ENCODE data around the gene DFFB. TPM values are rescaled to one million over a fixed set of nuclear protein-coding genes. Genes with fewer than 3 reads are reported as not detected.

DFFB gene
- total RNA-seq, 4 donors from 2014 or later = 0.82 to 8.7 (median 4.8) TPM

DNA sequence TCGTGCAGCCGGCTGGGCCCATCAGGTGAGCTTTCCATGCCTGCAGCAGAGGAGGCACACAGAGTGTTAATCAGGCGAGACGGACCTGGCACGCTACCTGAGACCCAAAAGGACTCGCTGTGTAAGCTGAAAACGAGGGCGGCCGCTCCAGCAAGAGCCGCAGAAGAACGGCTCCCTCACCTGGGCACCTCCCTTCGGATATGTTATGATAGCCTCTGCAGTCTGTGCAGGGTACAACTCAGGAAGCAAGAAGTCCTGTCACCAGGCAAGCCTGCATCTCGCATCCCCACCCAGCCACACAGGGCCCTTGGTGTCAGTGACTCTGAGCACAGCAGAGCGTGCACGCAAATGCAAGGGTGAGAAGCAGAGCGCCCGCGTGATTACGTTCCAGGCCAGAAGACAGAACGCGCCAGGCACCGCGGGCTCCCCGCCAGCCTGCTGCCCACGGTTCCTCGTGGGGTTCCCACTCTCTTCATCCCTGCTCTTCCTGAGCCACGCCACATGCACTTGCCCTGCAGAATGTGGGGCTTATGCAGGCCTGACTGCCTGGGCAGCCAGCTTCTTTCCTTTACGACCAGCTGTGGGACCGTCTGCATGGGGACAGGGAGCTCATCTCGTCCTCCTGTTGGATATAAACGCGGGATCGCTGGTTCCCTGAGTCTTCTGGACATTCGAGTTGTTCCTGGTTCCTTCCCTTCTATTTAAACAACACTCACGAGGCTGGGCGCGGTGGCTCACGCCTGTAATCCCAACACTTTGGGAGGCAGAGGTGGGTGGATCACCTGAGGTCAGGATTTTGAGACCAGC lies 40.7 kb upstream of the DFFB start:
- TF ChIP-seq, protein P1, sequence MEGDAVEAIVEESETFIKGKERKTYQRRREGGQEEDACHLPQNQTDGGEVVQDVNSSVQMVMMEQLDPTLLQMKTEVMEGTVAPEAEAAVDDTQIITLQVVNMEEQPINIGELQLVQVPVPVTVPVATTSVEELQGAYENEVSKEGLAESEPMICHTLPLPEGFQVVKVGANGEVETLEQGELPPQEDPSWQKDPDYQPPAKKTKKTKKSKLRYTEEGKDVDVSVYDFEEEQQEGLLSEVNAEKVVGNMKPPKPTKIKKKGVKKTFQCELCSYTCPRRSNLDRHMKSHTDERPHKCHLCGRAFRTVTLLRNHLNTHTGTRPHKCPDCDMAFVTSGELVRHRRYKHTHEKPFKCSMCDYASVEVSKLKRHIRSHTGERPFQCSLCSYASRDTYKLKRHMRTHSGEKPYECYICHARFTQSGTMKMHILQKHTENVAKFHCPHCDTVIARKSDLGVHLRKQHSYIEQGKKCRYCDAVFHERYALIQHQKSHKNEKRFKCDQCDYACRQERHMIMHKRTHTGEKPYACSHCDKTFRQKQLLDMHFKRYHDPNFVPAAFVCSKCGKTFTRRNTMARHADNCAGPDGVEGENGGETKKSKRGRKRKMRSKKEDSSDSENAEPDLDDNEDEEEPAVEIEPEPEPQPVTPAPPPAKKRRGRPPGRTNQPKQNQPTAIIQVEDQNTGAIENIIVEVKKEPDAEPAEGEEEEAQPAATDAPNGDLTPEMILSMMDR (IDR thresholded peaks at IDR 0.05; ENCODE audit: low read depth) = no peak

DNA sequence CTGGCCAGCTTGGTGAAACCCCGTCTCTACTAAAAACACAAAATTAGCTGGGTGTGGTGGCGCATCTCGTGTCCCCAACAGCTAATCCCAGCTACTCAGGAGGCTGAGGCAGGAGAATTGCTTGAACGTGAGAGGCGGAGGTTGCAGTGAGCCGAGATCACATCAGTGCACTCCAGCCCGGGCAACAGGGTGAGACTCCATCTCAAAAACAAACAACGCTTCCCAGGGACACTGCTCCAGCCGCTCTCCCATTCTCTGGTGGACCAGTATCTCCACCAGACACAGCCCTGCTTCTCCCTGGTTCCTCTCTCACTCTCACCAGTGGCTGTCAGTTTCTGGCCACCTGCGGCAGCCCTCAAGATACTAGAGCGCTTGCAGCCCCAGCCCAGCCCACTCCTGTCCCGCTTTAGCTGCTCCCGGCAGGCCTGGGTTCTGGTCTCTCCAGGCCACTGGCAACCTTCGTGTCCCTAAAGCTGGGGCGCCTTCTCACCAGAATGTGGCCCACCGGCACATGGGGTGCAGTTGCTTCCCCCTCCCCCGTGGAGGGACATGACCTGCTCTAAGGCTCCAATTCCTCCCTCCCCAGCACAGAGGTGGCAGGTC lies 40.0 kb upstream of the DFFB start:
- TF ChIP-seq, protein P1 (IDR thresholded peaks at IDR 0.05; ENCODE audit: low read depth) = no peak

DNA sequence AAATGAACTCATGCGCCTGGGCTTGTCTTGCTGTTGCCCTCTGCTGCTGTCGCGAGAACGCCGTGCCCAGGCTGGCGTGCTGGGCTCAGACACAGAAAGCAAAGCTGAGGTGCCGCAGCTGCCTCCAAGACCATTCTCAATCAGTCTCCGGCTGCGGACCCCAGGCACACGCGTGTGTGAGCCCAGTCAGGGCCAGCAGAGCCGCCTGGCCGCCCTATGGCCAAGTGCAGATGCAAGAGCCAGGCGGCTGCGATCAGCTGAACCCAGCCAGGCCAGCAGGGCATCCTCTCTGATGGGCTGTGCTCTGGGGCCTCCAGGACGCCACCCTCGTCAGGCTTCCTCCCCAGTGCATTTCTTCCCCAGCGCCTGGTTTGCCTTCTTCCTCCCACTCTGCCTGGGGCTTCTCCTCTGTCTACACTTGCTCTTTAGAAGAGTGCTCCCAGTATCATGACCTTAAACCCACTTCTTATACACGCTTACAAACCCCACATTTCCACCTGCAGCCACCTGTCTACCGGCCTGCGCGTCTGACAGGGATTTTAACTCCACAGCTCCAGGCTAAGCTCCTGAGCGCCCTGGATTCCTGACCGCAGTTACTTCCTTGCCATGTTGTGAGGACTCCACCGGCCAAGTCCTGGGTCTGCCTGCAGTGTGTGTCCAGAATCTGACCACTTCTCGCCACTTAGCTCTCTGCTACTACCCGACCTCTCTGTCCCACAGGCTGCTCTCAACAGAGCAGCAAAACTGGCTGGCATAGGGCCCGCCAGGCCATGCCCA lies 39.3 kb upstream of the DFFB start:
- TF ChIP-seq, protein P1 (IDR thresholded peaks at IDR 0.05; ENCODE audit: low read depth) = no peak

DNA sequence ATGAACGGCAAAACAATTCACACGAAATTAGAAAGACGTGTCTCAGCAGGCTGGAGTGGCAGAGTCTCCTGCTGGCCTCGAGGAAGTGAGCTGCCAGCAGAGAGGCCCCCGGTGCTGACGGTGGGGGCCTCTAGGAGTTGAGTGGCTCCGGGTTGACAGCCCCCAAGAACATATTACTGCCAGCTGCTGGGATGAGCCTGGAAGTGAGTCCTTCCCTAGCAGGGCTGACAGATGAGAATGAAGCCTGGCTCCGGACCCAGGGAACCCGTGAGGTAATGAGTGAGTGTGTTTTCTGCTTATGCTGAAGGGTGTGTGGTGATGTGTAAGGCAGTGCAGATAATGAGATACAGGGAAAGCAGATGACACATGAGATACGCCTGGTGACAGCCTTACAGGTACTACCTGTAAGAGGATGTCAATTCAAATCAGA lies 37.5 kb upstream of the DFFB start:
- TF ChIP-seq, protein P1 (IDR thresholded peaks at IDR 0.05; ENCODE audit: low read depth) = no peak

DNA sequence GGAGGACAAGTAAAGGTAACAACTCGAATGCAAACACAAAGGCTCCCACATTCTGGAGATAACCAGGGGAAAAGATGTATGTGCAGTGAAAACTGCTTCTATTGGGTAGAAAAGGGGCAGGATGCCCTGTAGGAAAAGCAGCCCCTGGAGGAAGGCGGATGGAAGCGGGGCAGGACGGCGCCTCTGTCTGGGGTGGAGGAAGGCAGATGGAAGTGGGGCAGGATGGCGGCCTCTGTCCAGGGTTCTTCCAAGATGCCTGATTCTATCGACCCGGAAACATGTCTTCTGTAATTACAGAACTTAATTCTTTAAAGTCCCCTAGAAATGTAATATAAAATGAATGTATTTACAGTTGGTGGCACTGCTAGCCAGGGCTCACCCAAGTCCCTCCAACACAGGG lies 37.0 kb upstream of the DFFB start:
- TF ChIP-seq, protein P1 (IDR thresholded peaks at IDR 0.05; ENCODE audit: low read depth) = no peak

DNA sequence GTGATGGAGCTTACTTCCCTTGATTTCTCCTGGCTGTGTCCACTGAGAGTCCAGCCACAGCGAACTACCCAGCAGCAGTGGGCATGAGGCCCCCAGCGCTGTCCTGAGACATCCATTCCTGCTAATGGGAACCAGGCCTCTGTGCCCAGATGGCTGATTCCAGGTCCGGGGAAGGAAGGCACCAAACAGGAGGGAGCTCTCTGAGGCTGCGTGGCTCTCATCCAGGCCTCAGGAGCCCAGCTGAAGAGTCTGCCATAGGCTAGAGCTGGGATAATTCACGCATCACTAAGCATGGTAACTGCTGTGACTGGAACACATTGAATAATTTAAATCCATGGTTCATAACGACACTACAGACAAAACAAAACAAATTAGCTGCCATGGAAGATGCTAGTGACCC lies 36.3 kb upstream of the DFFB start:
- TF ChIP-seq, protein P1 (IDR thresholded peaks at IDR 0.05; ENCODE audit: low read depth) = no peak

DNA sequence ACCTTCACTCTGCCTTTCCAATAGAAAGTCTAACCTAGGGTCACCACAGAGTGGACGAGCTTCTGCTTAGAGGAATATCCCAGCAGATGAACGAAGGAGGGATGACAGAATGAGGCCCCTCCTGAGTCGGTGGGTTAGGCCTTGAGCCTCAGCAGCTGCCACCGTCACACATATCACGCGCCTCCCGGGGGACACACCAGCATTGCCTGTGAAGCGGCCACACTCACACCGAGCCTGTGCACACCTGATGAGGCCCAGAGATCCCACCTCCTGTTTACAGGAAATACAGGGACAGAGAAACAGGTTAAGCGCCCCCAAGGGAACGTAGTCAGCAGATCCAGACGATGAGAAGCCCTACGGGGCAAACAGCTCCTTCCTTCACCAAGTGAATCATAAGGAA lies 35.8 kb upstream of the DFFB start:
- TF ChIP-seq, protein P1 (IDR thresholded peaks at IDR 0.05; ENCODE audit: low read depth) = no peak

Measured in subcutaneous adipose tissue (tissue), 4 donors.